Stimulated activated naive CD8-positive, alpha-beta T cell treated with anti-CD3 and anti-CD28 coated beads, Interleukin-15, Interleukin-2, amounts not matched to agents 100 ng/mL and 50 ng/mL, for 24 hours (primary cell): ENCODE data around the gene HAUS7.

ENCODE experiments used
- H3K27ac Mint-ChIP-seq: one replicate; pipeline ENCODE4 v1.8.0; 2021; ENCODE audit warnings: mild to moderate bottlenecking, mixed read lengths
- H3K27me3 Mint-ChIP-seq: one replicate; pipeline ENCODE4 v1.8.0; 2021; ENCODE audit warnings: mixed read lengths
- H3K36me3 Mint-ChIP-seq: one replicate; pipeline ENCODE4 v1.8.0; 2021; ENCODE audit warnings: low read depth, mixed read lengths
- H3K4me1 Mint-ChIP-seq: one replicate; pipeline ENCODE4 v1.8.0; 2021; ENCODE audit warnings: low read depth, mixed read lengths
- H3K4me3 Mint-ChIP-seq: one replicate; pipeline ENCODE4 v1.8.0; 2021; ENCODE audit warnings: mild to moderate bottlenecking, mixed read lengths
- H3K9me3 Mint-ChIP-seq: one replicate; pipeline ENCODE4 v1.8.0; 2021; ENCODE audit warnings: mixed read lengths

The HAUS7 gene

GRCh38 chrX:153470411-153471363, at the start of gene HAUS7:
TSS of gene HAUS7 (minus strand) at chrX:153470576. CDS start at chrX:153470557, 19 bp downstream.
- Mint-ChIP-seq H3K9me3 (no peaks in the 10 kb centered on the region), H3K36me3 (peaks cover 8% of the 10 kb centered on the region), H3K27me3 (no peaks in the 10 kb centered on the region), H3K27ac (peak within 1 kb of the TSS; percentile 76), H3K4me3 (peak within 1 kb of the TSS; percentile 85), H3K4me1 (peaks cover 7% of the 10 kb centered on the region)

GRCh38 chrX:153519569-153520286, 49.4 kb upstream of the HAUS7 start:
- H3K27me3 Mint-ChIP-seq: peaks cover 17% of the 10 kb centered on the region

GRCh38 chrX:153517946-153518834, 47.8 kb upstream of the HAUS7 start:
- H3K27ac Mint-ChIP-seq: no peak overlapping the region
- H3K4me1 Mint-ChIP-seq: no peaks in the 10 kb centered on the region
- no peak overlapping the region for H3K4me3 Mint-ChIP-seq
- no peaks in the 10 kb centered on the region for H3K9me3 Mint-ChIP-seq
- no peaks in the 10 kb centered on the region for H3K36me3 Mint-ChIP-seq
- H3K27me3 Mint-ChIP-seq: peaks cover 17% of the 10 kb centered on the region

More at GRCh38 chrX:153519569-153520286, 49.4 kb upstream of the HAUS7 start:
- Mint-ChIP-seq H3K4me3 (no peak overlapping the region), H3K36me3 (no peaks in the 10 kb centered on the region), H3K27ac (no peak overlapping the region), H3K4me1 (no peaks in the 10 kb centered on the region), H3K9me3 (no peaks in the 10 kb centered on the region)

GRCh38 chrX:153517423-153517822, 47.0 kb upstream of the HAUS7 start, which contains the start of gene ATP2B3:
TSS of gene ATP2B3 (plus strand) at chrX:153517642. CDS start at chrX:153536248, 18,606 bp downstream.
- Mint-ChIP-seq H3K27ac (no peak within 1 kb of the TSS), H3K27me3 (peaks cover 17% of the 10 kb centered on the region), H3K9me3 (no peaks in the 10 kb centered on the region), H3K4me3 (no peak within 1 kb of the TSS), H3K36me3 (no peaks in the 10 kb centered on the region), H3K4me1 (no peaks in the 10 kb centered on the region)

GRCh38 chrX:153516073-153516472, 45.7 kb upstream of the HAUS7 start:
- Mint-ChIP-seq H3K9me3 (no peaks in the 10 kb centered on the region), H3K36me3 (no peaks in the 10 kb centered on the region), H3K27me3 (peaks cover 17% of the 10 kb centered on the region), H3K4me1 (no peaks in the 10 kb centered on the region), H3K4me3 (no peak overlapping the region), H3K27ac (no peak overlapping the region)

GRCh38 chrX:153515435-153515834, 45.1 kb upstream of the HAUS7 start:
- no peaks in the 10 kb centered on the region for H3K9me3 Mint-ChIP-seq
- no peaks in the 10 kb centered on the region for H3K4me1 Mint-ChIP-seq
- no peaks in the 10 kb centered on the region for H3K36me3 Mint-ChIP-seq
- H3K27ac Mint-ChIP-seq: no peak overlapping the region
- peaks cover 17% of the 10 kb centered on the region for H3K27me3 Mint-ChIP-seq
- no peak overlapping the region for H3K4me3 Mint-ChIP-seq

- H3K4me1 Mint-ChIP-seq: no peaks in the 10 kb centered on the region
- no peak overlapping the region for H3K27ac Mint-ChIP-seq
- H3K27me3 Mint-ChIP-seq: peaks cover 17% of the 10 kb centered on the region
- no peaks in the 10 kb centered on the region for H3K9me3 Mint-ChIP-seq
- H3K4me3 Mint-ChIP-seq: no peak overlapping the region
- no peaks in the 10 kb centered on the region for H3K36me3 Mint-ChIP-seq
Observed at GRCh38 chrX:153514259-153514658, 43.9 kb upstream of the HAUS7 start.

GRCh38 chrX:153513265-153513664, 42.9 kb upstream of the HAUS7 start:
- Mint-ChIP-seq H3K36me3 (no peaks in the 10 kb centered on the region), H3K27ac (no peak overlapping the region), H3K4me1 (no peaks in the 10 kb centered on the region), H3K27me3 (peaks cover 13% of the 10 kb centered on the region), H3K4me3 (no peak overlapping the region), H3K9me3 (no peaks in the 10 kb centered on the region)

GRCh38 chrX:153512501-153512893, 42.1 kb upstream of the HAUS7 start:
- Mint-ChIP-seq H3K27me3 (peaks cover 12% of the 10 kb centered on the region), H3K4me3 (no peak overlapping the region), H3K9me3 (no peaks in the 10 kb centered on the region), H3K36me3 (no peaks in the 10 kb centered on the region), H3K27ac (no peak overlapping the region), H3K4me1 (no peaks in the 10 kb centered on the region)

GRCh38 chrX:153511784-153512500, 41.6 kb upstream of the HAUS7 start:
- no peaks in the 10 kb centered on the region for H3K4me1 Mint-ChIP-seq
- H3K36me3 Mint-ChIP-seq: no peaks in the 10 kb centered on the region
- H3K9me3 Mint-ChIP-seq: no peaks in the 10 kb centered on the region
- no peak overlapping the region for H3K27ac Mint-ChIP-seq
- no peak overlapping the region for H3K4me3 Mint-ChIP-seq
- H3K27me3 Mint-ChIP-seq: peaks cover 10% of the 10 kb centered on the region

- Mint-ChIP-seq H3K4me1 (no peaks in the 10 kb centered on the region), H3K27ac (no peak overlapping the region), H3K9me3 (no peaks in the 10 kb centered on the region), H3K4me3 (no peak overlapping the region), H3K36me3 (no peaks in the 10 kb centered on the region), H3K27me3 (no peaks in the 10 kb centered on the region)
Observed at GRCh38 chrX:153510383-153510782, 40.0 kb upstream of the HAUS7 start.

- Mint-ChIP-seq H3K4me3 (no peak overlapping the region), H3K4me1 (no peaks in the 10 kb centered on the region), H3K27me3 (no peaks in the 10 kb centered on the region), H3K9me3 (no peaks in the 10 kb centered on the region), H3K36me3 (no peaks in the 10 kb centered on the region), H3K27ac (no peak overlapping the region)
Observed at GRCh38 chrX:153509592-153509991, 39.2 kb upstream of the HAUS7 start.

- no peaks in the 10 kb centered on the region for H3K27me3 Mint-ChIP-seq
- no peak overlapping the region for H3K27ac Mint-ChIP-seq
- no peak overlapping the region for H3K4me3 Mint-ChIP-seq
- no peaks in the 10 kb centered on the region for H3K9me3 Mint-ChIP-seq
- no peaks in the 10 kb centered on the region for H3K36me3 Mint-ChIP-seq
- H3K4me1 Mint-ChIP-seq: no peaks in the 10 kb centered on the region
Observed at GRCh38 chrX:153507484-153508178, 37.3 kb upstream of the HAUS7 start.
